ELR (cell line): ENCODE measurements around the gene WDR7.
A peak's percentile ranks its signal among the peaks of the same experiment; 100 is the strongest.

Experiments
- DNase-seq: peaks from one replicate; pipeline ENCODE4 v3.0.0-alpha.2; 2015; ENCODE audit warnings: low read depth

Gene WDR7

GRCh38 chr18:56995579-56996188 lies 344.5 kb downstream of the WDR7 start:
- no peak for DNase-seq

DNA sequence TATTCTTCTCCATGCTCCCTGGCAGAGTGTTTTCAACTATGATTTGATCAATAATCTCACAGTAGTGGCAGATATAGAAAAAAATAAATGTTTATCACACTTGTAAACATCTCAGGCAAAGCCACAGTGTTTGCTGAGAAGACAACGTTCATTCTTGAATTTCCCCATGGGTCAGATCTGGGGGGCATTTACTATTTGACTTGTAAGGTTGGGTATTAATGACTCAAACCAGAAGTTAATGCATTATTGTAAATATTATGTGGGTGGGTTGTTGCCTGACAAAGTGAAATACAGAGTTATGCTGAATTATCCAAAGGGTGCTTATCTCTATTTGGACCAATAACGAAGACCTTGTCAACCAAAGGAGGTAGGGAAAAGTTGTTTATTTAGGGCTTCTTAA lies 346.0 kb downstream of the WDR7 start:
- no peak for DNase-seq

DNA sequence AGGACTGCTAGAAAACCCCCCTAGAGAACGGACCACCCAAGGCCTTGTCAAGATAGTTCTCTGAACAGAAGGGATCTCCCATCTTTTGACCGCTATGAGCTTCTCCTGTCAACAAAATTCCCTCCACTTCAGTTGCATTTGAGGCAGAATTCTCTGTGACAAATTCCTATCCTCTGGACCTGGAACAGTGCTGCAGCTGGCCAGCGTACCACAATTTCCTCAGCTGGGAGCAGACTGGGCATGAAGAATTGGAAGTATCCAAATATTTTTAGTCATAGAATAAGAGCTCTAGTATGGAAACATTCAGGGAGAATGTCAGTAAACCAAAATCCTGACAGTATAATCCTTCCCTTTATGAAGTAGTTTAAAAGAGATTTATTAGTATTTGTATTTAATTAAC lies 348.7 kb downstream of the WDR7 start:
- DNase-seq = no peak

DNA sequence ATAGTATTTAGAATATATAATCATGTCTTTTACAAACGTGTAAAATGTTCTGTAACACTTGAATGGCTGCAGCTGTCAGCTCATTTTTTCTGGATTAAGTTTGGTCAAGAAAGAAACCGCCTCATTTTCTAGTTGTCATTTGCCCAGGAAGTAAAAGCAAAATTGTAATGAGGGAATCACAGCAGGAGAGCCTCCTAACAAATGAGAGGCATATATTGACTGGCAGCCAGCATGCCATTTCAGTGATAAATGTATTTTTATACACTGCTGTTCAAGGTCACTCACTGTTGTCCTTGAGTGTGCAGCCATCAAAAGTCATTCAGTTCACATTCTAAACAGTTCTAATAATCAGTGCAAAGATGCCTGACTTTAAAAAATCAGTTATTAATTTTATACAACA lies 351.5 kb downstream of the WDR7 start:
- DNase-seq = no peak

GRCh38 chr18:57003342-57003741 lies 352.2 kb downstream of the WDR7 start:
- no peak for DNase-seq

DNA sequence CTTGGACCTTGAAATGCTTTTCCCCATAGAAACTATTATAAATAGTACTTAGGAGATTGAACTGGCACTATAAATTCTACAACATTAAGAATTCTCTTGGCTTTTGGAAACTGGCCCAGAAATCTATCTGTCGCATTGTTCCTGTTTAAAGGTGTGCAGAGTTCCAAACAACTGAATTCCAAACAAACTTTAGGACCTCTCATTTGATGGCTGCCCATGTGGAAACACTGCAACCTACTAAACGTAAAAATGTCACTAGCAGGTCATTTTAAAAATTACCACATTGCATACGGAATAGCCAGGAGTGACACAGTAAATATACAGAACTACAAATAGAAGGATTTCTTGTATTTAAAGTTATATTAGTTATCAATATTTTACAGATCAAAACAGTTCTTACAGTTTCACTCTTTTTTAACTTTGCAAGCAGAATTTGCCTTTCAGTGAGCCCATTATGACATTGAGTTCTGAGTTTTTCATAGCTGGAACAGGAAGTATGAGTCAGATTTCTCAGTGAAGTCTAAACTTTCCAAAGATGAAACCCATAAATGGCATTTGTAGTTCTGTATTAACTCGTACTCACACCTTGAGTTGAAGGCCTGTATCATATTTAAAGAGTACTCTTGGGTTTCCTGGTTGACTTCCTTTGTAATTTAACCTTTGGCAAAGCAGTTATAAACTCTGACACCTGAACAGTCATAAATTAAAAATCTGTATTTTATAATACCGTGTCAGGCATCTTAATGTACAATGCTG lies 353.4 kb downstream of the WDR7 start:
- DNase-seq = peak; percentile 70

GRCh38 chr18:57008001-57008686 lies 357.0 kb downstream of the WDR7 start:
- no peak for DNase-seq

DNA sequence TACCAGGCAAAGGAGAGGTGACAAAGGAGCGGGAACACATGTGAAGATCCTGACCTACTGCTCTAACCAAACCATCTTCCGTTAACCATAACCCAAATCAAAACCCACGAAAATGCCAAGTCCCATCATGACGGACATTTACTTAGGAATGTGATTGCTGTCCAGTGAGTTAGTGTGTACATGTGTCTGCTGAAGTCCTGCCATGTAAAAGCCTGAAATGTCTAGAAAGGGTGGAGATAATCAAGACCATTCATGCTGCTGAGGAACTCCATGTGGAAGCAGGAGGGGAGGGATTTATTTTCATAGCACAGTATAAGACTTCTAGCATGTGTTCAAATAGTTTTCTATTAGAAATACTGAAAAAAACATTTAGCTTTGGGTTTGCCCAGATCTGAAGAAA lies 358.7 kb downstream of the WDR7 start:
- no peak for DNase-seq

DNA sequence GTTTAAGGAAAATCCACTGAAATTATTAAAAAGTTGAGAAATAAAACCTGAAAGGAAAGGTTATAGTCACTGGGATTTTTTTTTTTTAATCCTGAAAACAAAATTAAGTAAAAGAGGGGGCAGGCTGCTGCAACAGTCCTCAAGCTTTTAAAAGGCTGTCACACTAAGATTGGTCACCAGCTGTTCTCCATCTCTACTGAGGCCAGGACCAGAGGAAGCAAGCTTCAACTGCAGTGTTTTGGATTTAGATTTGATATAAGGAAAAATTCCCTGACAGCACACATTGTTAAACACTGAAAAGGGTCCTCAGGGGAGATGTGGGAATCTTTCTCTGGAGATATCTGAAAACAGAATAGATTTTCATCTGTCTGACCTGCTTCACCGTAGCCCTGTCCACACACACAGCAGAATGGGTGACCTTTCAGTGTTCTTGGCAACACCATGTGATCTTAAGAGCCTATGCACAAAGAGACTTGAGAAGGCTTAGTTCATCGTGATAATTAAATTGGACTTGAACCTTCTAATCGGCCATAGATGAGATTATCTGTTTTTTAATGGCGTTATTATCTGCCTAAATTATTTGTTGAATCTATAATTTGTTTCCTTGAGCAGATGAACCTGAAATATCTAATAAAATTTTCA lies 363.7 kb downstream of the WDR7 start:
- no peak for DNase-seq

DNA sequence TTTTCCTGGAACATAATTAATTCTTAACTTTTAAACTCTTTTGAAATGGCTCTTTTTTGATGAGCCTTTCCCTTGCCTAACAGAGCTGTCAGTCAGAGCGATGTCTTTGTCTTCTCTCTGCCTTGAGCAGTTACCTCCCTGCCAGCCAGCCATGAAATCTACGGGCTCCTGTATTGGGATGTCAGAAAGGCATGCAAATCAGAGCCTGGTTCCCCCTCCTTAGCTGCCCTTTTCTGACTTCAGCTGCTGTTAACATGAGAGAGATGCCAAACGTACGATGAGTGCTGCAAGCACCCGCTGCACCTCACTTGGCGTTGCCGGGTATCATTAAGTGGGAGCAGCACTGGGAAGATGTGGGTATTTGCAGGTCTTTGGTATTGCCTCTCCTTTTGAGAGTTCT lies 364.3 kb downstream of the WDR7 start:
- DNase-seq = no peak

DNA sequence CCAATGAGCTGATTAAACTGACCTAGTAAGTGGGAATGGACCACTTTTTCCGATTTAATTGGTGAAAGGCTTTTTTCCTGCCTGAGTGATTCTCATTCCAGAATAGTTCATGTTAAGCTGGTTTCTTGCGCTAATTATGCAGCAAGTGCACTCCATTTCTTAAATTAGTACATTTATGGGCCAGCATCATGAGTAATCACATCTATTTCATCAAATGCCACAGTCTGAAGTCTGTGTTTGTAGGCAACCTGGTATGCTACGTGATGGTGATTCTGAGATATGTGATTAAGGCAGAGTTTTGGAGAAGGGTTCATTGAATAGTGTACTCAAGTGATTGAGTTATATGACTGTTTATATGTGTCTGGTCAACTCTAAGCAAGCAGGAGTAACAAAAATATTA lies 367.7 kb downstream of the WDR7 start:
- no peak for DNase-seq

- DNase-seq = no peak
These were observed 371.6 kb downstream of the WDR7 start for GRCh38 chr18:57022716-57023115.

DNA sequence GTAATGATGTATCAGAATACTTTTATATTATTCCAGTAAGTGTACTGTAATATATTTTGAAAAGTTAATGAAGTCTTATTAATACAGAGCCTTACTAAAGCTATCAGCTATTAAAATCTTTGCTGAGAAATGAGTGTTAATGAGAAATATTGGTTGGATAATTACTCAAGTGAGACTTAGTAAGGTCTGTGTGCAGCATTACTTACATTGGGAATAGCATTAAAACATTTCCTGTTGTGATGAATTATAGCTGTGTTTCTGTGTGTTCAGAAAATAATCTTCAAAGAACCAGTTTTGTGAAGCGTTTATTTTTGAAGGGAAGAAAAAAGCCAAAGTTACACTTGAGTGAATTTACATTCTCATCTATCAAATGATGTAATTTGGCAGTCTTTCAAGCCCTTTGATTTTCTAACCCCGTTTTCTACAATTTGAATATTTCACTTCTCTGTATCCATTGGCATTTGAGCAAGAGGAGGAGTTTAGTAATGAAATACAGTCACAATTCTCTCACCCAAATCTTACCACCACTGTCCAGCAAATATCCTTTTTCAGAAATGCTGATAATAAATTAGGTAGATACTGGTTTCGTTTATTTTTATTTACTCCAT lies 372.2 kb downstream of the WDR7 start:
- no peak for DNase-seq

DNA sequence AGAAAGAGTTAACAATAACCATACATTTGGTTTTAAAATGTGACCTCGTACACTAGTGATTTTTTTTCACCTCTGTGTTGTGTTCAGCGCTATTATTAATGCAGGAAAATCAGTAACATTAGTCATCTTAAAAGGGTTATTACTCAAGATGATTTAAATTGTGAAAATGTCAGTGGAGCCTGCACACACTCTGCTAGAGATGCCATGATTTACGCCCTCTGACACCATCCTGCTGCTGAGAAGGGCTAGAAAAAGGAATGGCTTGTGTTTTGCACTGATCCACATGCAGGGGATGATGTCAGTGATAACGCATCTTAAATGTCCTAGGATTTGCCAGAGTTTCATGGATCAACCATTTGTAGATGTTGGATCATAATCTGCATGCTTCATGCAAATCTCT lies 374.4 kb downstream of the WDR7 start:
- DNase-seq = no peak

- no peak for DNase-seq
These were observed 375.2 kb downstream of the WDR7 start for GRCh38 chr18:57026316-57026715.

DNA sequence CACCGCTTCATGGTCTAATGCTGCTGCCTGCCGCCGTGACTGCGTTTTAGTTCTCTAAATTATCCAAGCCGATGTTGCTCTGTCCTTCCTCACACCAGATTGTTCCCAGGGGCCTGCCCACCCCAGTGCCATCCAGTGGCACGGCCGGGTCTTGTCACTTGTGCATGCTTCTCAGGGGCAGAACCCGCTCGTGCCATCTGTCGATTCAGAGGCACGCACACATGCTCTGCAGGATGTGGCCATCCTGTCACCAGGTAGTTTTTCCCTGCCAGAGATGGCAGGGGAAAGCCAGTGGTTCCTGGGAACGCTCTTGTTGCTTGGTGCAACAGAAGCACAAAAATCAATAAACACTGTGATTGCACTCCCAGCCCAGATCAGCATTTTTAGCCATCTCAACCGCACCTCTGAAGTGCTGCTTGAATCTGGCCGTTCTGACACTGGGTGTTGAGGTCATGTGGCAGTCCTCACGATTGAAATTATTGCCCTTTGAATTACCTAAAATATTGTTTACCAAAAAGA lies 376.1 kb downstream of the WDR7 start:
- no peak for DNase-seq

GRCh38 chr18:57029761-57030160 lies 378.6 kb downstream of the WDR7 start:
- DNase-seq = peak; percentile 14

DNA sequence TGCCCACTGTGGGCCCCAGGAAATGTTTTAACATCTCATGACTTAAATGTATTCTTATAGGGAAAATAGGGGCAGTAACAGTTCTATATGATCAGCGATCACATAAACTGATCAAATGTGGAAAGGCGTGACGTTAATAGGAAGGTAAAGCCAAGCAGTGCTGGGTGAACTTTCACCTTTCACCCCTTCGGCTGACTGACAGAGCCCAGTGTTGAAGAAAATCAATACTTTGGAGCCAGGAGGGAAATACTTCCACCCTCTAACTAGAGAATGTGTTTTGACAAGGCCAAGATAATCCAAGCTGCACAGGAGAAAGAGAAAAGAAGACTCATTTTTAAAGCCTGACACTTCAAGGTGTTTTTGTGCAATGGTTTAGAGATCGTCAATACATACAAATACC lies 379.3 kb downstream of the WDR7 start:
- DNase-seq = no peak

DNA sequence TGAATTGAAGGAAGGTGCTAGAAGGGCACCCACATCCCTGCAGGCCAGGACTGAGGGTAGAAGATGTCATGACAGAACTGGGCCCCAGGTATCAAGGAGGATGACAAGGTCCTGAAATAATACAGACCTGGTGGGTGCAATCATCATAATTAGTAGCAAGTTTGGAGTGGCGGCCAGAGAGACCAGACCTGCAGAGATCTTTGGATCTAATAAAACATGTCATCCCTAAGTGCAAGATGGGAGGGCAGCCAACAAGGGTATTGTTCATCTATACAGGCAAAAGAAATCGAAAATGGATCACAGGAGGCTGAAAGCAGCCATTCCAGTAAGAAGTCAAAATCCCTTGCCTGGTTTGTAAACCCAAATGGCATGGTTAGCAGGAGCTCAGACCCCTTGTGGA lies 384.4 kb downstream of the WDR7 start:
- no peak for DNase-seq

DNA sequence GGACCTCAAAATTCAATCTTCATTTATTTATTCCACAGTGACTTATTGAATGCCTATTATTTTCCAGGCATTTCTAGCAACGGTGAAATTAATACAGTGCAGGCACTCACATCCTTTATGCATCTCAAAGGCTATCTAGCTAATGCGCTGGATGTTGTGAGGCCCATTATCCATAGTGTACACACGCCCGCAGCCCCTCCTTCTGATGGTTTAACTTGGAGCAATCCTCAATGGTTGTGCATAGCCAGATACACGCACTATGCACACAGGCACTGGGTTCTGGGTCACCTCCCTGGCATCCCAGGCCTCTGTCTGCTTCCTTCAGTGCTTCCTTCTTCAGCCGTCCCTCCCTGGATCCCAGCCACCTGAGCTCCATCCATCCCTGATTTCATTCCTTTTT lies 387.2 kb downstream of the WDR7 start:
- no peak for DNase-seq

- DNase-seq = no peak
These were observed 389.0 kb downstream of the WDR7 start for GRCh38 chr18:57040175-57040574.

DNA sequence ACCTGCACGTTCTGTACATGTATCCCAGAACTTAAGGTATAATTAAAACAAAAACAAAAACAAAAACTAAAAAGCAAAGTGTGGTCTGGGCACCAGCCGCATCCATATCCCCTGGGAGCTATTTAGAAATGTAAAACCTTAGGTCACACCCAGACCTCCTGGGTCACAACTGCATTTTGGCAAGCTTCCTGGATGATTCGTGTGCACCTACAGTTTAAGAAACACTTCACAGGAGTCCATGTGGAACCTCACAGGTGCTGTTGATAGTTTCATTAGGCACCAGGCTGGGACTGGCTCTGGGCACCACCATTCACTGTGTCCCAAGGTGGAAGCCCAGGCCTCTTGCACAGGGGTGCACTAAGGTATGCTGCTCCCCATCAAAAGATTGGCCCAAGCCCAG lies 392.1 kb downstream of the WDR7 start:
- DNase-seq = no peak
